CD14-positive monocyte (primary cell): ENCODE measurements around the gene SUGCT. TPM values are rescaled to one million over a fixed set of nuclear protein-coding genes. Genes with fewer than 3 reads are reported as not detected.

Source experiments
- DNase-seq, 3 donors: peaks; one replicate each; pipeline ENCODE4 v3.0.0-alpha.2; 2011 to 2022
- H2AFZ ChIP-seq: 2 replicates; pipeline ENCODE4 v1.6.0; 2012; ENCODE audit warnings: mild to moderate bottlenecking, low read depth, low read length, inconsistent platforms; ENCODE audit not compliant: insufficient read depth, poor library complexity, severe bottlenecking
- H3K27ac ChIP-seq, 2 donors: 1 replicate in 1 of 2; 2 replicates in 1 of 2; pipeline ENCODE4 v1.5.1; 2012 to 2013; ENCODE audit warnings: low read length in 2 of 2, control low read depth in 1 of 2, inconsistent platforms in 1 of 2, low read depth in 1 of 2, mild to moderate bottlenecking in 1 of 2
- H3K27me3 ChIP-seq, 2 donors: one replicate each; pipeline versions ENCODE4 v1.6.0 to v1.6.1; 2011 to 2013; ENCODE audit warnings: low read length in 2 of 2; ENCODE audit not compliant: control insufficient read depth in 2 of 2, insufficient read depth in 2 of 2
- H3K36me3 ChIP-seq, 2 donors: replicated peaks in 1 of 2; 1 replicate in 1 of 2; 2 replicates in 1 of 2; pipeline versions ENCODE4 v1.5.1 to v1.6.1; 2012 to 2013; ENCODE audit warnings: low read length in 2 of 2, control low read depth in 1 of 2, inconsistent platforms in 1 of 2, mild to moderate bottlenecking in 1 of 2; ENCODE audit not compliant: insufficient read depth in 2 of 2, control insufficient read depth in 1 of 2
- H3K4me1 ChIP-seq, 2 donors: 1 replicate in 1 of 2; 2 replicates in 1 of 2; pipeline versions ENCODE4 v1.5.1 to v1.6.1; 2012 to 2013; ENCODE audit warnings: low read length in 2 of 2, control low read depth in 1 of 2, inconsistent platforms in 1 of 2, mild to moderate bottlenecking in 1 of 2, moderate library complexity in 1 of 2; ENCODE audit not compliant: insufficient read depth in 2 of 2, control insufficient read depth in 1 of 2
- H3K4me2 ChIP-seq: replicated peaks from 2 replicates; pipeline ENCODE3; 2012; ENCODE audit warnings: low read length, moderate library complexity, mild to moderate bottlenecking; ENCODE audit not compliant: poor library complexity, severe bottlenecking; ENCODE audit errors: extremely low read depth
- H3K4me3 ChIP-seq, 3 experiments: fragments of 200-600 bp in 1 of 3; sonication (generic) in 1 of 3; replicated peaks in 1 of 3; 1 replicate in 2 of 3; 2 replicates in 1 of 3; pipeline ENCODE4 v1.5.1; 2011 to 2013; ENCODE audit warnings: low read length in 3 of 3, mild to moderate bottlenecking in 3 of 3, control low read depth in 2 of 3, low read depth in 2 of 3, inconsistent platforms in 1 of 3, moderate library complexity in 1 of 3
- H3K79me2 ChIP-seq: 2 replicates; pipeline ENCODE4 v1.6.0; 2012; ENCODE audit warnings: mild to moderate bottlenecking, control low read depth, inconsistent platforms, low read length, moderate library complexity; ENCODE audit not compliant: insufficient read depth
- H3K9ac ChIP-seq: 2 replicates; pipeline ENCODE4 v1.6.0; 2017; ENCODE audit warnings: low read length, mild to moderate bottlenecking; ENCODE audit not compliant: insufficient read depth, poor library complexity, severe bottlenecking
- H3K9me3 ChIP-seq, 2 donors: replicated peaks in 1 of 2; 1 replicate in 1 of 2; 2 replicates in 1 of 2; pipeline versions ENCODE4 v1.5.1 to v1.6.1; 2012 to 2013; ENCODE audit warnings: low read length in 2 of 2, control low read depth in 1 of 2; ENCODE audit not compliant: control insufficient read depth in 1 of 2, insufficient read depth in 1 of 2
- H4K20me1 ChIP-seq: 2 replicates; pipeline ENCODE4 v1.6.0; 2012; ENCODE audit warnings: mild to moderate bottlenecking, low read length, control low read depth, moderate library complexity; ENCODE audit not compliant: insufficient read depth
- H3K27ac Mint-ChIP-seq, 7 donors: one replicate each; pipeline ENCODE4 v1.8.0; 2020; ENCODE audit warnings: mild to moderate bottlenecking in 7 of 7, mixed read lengths in 7 of 7, moderate library complexity in 6 of 7, inconsistent platforms in 2 of 7
- H3K27me3 Mint-ChIP-seq, 3 donors: one replicate each; pipeline ENCODE4 v1.8.0; 2021 to 2022; ENCODE audit warnings: low read depth in 3 of 3, mild to moderate bottlenecking in 3 of 3, mixed read lengths in 3 of 3, moderate library complexity in 3 of 3, inconsistent platforms in 1 of 3
- H3K36me3 Mint-ChIP-seq, 2 donors: one replicate each; pipeline ENCODE4 v1.8.0; 2020; ENCODE audit warnings: mixed read lengths in 2 of 2, inconsistent platforms in 1 of 2, mild to moderate bottlenecking in 1 of 2
- H3K4me1 Mint-ChIP-seq: one replicate; pipeline ENCODE4 v1.8.0; 2020; ENCODE audit warnings: mild to moderate bottlenecking, mixed read lengths
- H3K4me3 Mint-ChIP-seq, 2 donors: one replicate each; pipeline ENCODE4 v1.8.0; 2020; ENCODE audit warnings: mild to moderate bottlenecking in 2 of 2, mixed read lengths in 2 of 2, moderate library complexity in 1 of 2
- H3K9me3 Mint-ChIP-seq, 7 donors: one replicate each; pipeline ENCODE4 v1.8.0; 2020 to 2022; ENCODE audit warnings: mixed read lengths in 7 of 7, mild to moderate bottlenecking in 6 of 7, moderate library complexity in 6 of 7, inconsistent platforms in 2 of 7
- CTCF ChIP-seq: fragments of 200-600 bp; IDR thresholded peaks from one replicate; pipeline ENCODE4 v1.8.0; 2022; ENCODE audit warnings: antibody characterized with exemption, mild to moderate bottlenecking
- WGBS: methylation state at CpG from one replicate; pipeline ENCODE4 v1.1.5; 2013; ENCODE audit warnings: missing lambda C conversion rate; ENCODE audit not compliant: insufficient coverage; 5-methylcytosine and 5-hydroxymethylcytosine counted together
- intact Hi-C, 2 donors: fragments of 100-400 bp; cut with micrococcal nuclease; formaldehyde crosslinking; loops; one replicate each; pipeline versions ENCODE4 v1.15.0 to v1.15.1; 2023
- polyA plus RNA-seq, 3 donors: library from polyadenylated mRNA; depleted of rRNA in 1 of 3; unstranded in 2 of 3; stranded (reverse) in 1 of 3; fragments of 300-500 nt in 2 of 3; fragments of >200 nt in 1 of 3; fragmentation: Illumina TruSeq in 2 of 3; gene quantifications; 1 replicate in 2 of 3; 2 replicates in 1 of 3; pipeline ENCODE4 v1.2.3, GENCODE V29; 2012 to 2021

Gene SUGCT
- polyA plus RNA-seq, 3 donors: not detected

GRCh38 chr7:40780460-40780859 lies 645.7 kb downstream of the SUGCT start:
- no peaks in the 10 kb centered on the region for H3K27me3 ChIP-seq
- no peak overlapping the region for H3K4me2 ChIP-seq
- intact Hi-C loops: no loop called here
- no peaks in the 10 kb centered on the region for H4K20me1 ChIP-seq
- H2AFZ ChIP-seq: no peak overlapping the region
- H3K27ac ChIP-seq: no peak overlapping the region
- WGBS: no CpG with 5 or more reads among the region's 1 CpG
- H3K27ac Mint-ChIP-seq: no peak overlapping the region
- TF ChIP-seq CTCF: no peak
- no peaks in the 10 kb centered on the region for H3K36me3 ChIP-seq
- no peaks in the 10 kb centered on the region for H3K4me1 ChIP-seq
- H3K4me1 Mint-ChIP-seq: no peaks in the 10 kb centered on the region
- no peaks in the 10 kb centered on the region for H3K9me3 Mint-ChIP-seq
- H3K9me3 ChIP-seq: no peaks in the 10 kb centered on the region
- no peak overlapping the region for H3K9ac ChIP-seq
- no peak overlapping the region for H3K4me3 ChIP-seq
- no peaks in the 10 kb centered on the region for H3K79me2 ChIP-seq
- no peaks in the 10 kb centered on the region for H3K36me3 Mint-ChIP-seq
- peaks cover 0 to 4% (median 2%) of the 10 kb centered on the region in 3 donors for H3K27me3 Mint-ChIP-seq
- DNase-seq: no peak
- no peak overlapping the region for H3K4me3 Mint-ChIP-seq

- Mint-ChIP-seq H3K27me3 (peaks cover 0 to 1% (median 0%) of the 10 kb centered on the region in 3 donors), H3K9me3 (peaks cover 0 to 3% (median 0%) of the 10 kb centered on the region in 7 donors), H3K4me3 (no peak overlapping the region), H3K27ac (no peak overlapping the region), H3K36me3 (no peaks in the 10 kb centered on the region), H3K4me1 (no peaks in the 10 kb centered on the region)
- H3K27ac ChIP-seq: no peak overlapping the region
- H3K9me3 ChIP-seq: peaks cover 0 to 2% of the 10 kb centered on the region in 2 donors
- H4K20me1 ChIP-seq: no peaks in the 10 kb centered on the region
- 100% methylated on average over 1 of the region's 2 CpGs for WGBS
- H3K4me3 ChIP-seq: no peak overlapping the region
- H3K27me3 ChIP-seq: no peaks in the 10 kb centered on the region
- DNase-seq: no peak
- H3K9ac ChIP-seq: no peak overlapping the region
- no peaks in the 10 kb centered on the region for H3K36me3 ChIP-seq
- no peaks in the 10 kb centered on the region for H3K79me2 ChIP-seq
- no peak overlapping the region for H2AFZ ChIP-seq
- H3K4me1 ChIP-seq: no peaks in the 10 kb centered on the region
- H3K4me2 ChIP-seq: no peak overlapping the region
- intact Hi-C loops: no loop called here
- TF ChIP-seq CTCF: no peak
These were observed 648.0 kb downstream of the SUGCT start for GRCh38 chr7:40782836-40783235.
